OCI-LY7 (cell line): ENCODE measurements around the gene C1orf198.

Experiments used
- EZH2phosphoT487 ChIP-seq: fragments of 200-600 bp; sonication (generic); IDR thresholded peaks from 2 replicates; pipeline ENCODE4 v1.6.1; 2018; ENCODE audit warnings: low read depth, borderline replicate concordance, mild to moderate bottlenecking, mixed run types, antibody characterized with exemption, low read length, moderate library complexity, mixed read lengths
- TF ChIP-seq, protein P1 (sequence below): fragments of 200-600 bp; sonication (generic); conservative IDR thresholded peaks from 2 replicates; pipeline ENCODE4 v1.5.1; 2014; ENCODE audit warnings: mild to moderate bottlenecking, antibody characterized with exemption, low read length, moderate library complexity, mixed read lengths

DNA sequence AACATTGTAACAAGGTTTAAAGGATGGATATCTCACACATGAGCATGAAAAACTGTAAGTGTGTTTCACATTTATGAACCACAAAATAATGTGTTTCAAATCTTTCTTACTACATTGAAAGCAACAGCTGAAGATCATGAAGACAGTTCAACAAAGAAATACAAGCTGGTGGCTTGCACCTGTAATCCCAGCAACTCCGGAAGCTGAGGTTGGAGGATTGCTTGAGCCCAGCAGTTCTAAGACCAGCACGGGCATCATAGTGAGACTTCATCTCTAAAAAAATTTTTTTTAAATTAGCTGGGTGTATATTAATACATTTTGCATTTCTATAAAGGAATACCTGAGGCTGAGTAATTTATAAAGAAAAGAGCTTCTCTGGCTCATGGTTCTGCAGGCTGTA, 27.1 kb upstream of the C1orf198 start:
- TF ChIP-seq, protein P1, sequence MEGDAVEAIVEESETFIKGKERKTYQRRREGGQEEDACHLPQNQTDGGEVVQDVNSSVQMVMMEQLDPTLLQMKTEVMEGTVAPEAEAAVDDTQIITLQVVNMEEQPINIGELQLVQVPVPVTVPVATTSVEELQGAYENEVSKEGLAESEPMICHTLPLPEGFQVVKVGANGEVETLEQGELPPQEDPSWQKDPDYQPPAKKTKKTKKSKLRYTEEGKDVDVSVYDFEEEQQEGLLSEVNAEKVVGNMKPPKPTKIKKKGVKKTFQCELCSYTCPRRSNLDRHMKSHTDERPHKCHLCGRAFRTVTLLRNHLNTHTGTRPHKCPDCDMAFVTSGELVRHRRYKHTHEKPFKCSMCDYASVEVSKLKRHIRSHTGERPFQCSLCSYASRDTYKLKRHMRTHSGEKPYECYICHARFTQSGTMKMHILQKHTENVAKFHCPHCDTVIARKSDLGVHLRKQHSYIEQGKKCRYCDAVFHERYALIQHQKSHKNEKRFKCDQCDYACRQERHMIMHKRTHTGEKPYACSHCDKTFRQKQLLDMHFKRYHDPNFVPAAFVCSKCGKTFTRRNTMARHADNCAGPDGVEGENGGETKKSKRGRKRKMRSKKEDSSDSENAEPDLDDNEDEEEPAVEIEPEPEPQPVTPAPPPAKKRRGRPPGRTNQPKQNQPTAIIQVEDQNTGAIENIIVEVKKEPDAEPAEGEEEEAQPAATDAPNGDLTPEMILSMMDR = no peak
- no peak for TF ChIP-seq EZH2phosphoT487
